COLO829 (cell line): ENCODE measurements around the gene VPS9D1.
"Not testable (repeated sequence)": the region's sequence is repeated elsewhere in the genome, so short reads cannot be mapped to it uniquely, and the experiment has no call there.

ENCODE experiments used
- DNase-seq: peaks from one replicate; pipeline ENCODE4 v3.0.0; 2012; ENCODE audit warnings: low spot score

VPS9D1 gene

DNA sequence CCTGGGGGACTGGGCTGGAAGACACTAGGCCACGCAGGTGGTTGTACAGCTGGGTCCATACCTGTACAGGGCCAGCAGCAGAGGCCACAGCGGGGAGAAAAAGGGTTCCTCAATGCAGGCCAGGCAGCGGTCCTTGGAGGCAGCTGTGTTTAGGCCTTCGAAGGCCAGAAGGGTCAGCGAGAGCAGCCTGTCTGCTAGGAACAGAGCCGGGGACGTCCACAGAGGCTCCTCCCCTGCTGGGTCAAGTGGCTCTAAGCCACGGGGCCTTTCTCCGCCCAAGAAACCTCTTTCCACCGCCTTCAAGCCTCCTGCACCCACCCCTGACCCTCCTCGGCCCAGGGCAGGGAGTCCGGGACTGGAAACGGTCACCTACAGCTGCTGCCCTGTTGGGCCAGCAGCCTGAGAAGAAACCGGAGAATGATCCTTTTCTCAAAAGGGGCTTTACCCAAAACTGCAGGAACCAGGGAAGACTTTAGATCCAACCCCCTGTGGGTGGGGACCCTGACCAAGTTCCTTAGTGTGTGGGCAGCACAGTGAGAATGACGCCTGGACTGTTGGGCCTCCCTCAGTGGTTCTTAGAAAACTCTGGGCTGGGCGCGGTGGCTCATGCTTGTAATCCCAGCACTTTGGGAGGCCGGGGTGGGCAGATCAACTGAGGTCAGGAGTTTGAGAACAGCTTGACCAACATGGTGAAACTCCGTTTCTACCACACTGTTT lies 10.8 kb downstream of the VPS9D1 start:
- DNase-seq, result no peak

DNA sequence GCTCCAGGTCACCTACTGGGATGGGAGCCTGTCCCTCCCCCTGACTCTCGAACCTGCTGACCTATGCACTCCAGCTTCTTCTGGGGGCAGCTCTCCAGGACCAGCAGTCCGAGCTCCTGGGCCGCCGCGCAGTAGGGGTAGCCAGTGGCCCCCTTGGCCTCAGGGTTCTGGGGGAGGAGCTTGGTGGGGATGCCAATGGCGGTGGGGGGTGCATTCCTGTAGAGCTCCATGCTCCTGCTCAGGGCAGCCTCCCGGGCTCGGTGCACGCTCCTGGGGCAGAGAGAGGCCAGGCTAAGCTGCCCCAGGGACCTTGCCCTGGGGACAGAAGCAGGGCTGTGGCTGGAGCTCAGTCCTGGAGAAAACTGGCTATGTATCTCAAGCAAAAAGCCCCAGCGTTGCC lies 11.5 kb downstream of the VPS9D1 start:
- no peak for DNase-seq

DNA sequence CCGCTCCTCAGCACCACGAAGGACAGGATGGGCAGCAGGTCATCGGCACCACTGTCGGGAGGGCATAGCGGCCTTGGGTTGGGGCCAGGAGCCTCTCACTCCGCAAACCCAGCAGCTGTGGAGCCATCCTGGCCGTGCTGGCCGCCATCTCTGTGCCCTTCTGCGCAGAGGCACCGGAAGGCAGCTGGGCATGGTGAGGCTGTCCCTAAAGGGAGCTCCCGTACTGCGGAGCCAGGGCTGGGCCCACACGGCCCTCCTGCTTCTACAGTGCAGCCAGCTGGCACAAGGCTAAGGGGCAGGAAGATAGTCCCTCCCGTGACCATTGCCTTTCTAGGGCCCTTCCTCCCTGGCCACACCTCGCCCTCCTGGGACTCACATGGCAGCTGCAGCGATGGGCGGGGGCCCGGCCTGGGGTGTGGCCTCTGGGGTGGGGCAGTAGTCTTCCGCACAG lies 12.2 kb downstream of the VPS9D1 start:
- no peak for DNase-seq

- DNase-seq, result no peak
These were observed 13.0 kb downstream of the VPS9D1 start for GRCh38 chr16:89707695-89708094.

- no peak for DNase-seq
These were observed 14.0 kb downstream of the VPS9D1 start for GRCh38 chr16:89706518-89707260.

DNA sequence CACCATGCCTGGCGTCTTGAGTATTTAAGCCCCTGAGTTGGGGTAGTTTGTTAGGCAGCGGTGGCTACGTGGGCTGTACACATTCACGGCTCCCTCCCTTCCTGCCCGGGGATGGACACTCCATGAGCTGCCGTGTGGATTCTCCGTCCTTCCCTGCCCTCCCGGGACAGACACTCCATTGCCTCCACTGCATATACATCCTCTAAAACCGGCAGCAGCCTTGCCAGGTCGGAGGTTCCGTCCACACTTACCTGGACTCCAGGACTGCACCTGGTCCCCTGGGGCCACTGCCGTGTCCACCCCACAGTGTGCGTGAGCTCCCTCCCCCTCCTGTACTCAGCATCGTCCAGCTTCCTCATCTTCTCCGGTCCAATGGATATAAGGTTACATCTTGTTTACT lies 15.7 kb downstream of the VPS9D1 start:
- DNase-seq, result no peak

GRCh38 chr16:89704281-89704680 lies 16.4 kb downstream of the VPS9D1 start:
- DNase-seq, result no peak

GRCh38 chr16:89701425-89702406 lies 19.0 kb downstream of the VPS9D1 start, which contains the start of gene SPATA2L:
Gene SPATA2L (minus strand): TSS chr16:89701705. CDS start chr16:89701232, 473 bp downstream.
- DNase-seq, result peak; percentile 90

- no peak for DNase-seq
These were observed 19.9 kb downstream of the VPS9D1 start for GRCh38 chr16:89700649-89701424.

- peak; percentile 85 for DNase-seq
These were observed 20.5 kb downstream of the VPS9D1 start for GRCh38 chr16:89700100-89700648.

DNA sequence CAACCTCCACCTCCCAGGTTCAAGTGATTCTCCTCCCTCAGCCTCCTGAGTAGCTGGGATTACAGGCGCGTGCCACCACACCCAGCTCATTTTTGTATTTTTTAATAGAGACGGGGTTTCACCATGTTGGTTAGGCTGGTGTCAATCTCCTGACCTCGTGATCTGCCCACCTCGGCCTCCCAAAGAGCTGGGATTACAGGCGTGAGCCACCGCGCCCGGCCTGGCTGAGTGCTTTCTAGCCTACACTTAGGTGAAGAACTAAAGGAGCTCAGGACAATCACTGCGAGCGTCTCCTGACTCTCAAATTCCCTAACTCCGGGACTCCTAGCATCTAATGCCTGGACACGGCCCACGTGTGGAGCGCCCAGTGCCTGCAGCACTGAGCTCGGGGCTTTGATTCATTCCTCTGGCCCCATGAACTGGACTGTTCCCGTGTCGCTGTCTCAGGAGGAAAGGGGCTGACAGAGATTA lies 21.0 kb downstream of the VPS9D1 start:
- not testable (repeated sequence) for DNase-seq

DNA sequence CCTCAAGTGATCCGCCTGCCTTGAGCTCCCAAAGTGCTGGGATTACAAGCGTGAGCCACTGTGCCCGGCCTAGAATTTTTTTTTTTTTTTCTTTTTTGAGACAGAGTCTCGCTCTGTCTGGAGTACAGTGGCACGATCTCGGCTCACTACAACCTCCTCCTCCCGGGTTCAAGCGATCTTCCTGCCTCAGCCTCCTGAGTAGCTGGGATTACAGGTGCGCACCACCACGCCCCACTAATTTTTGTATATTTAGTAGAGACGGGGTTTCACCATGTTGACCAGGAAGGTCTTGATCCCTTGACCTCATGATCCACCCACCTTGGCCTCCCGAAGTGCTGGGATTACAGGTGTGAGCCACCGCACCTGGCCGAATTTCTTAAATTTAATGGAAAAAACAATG lies 22.0 kb downstream of the VPS9D1 start:
- DNase-seq, result not testable (repeated sequence)

DNA sequence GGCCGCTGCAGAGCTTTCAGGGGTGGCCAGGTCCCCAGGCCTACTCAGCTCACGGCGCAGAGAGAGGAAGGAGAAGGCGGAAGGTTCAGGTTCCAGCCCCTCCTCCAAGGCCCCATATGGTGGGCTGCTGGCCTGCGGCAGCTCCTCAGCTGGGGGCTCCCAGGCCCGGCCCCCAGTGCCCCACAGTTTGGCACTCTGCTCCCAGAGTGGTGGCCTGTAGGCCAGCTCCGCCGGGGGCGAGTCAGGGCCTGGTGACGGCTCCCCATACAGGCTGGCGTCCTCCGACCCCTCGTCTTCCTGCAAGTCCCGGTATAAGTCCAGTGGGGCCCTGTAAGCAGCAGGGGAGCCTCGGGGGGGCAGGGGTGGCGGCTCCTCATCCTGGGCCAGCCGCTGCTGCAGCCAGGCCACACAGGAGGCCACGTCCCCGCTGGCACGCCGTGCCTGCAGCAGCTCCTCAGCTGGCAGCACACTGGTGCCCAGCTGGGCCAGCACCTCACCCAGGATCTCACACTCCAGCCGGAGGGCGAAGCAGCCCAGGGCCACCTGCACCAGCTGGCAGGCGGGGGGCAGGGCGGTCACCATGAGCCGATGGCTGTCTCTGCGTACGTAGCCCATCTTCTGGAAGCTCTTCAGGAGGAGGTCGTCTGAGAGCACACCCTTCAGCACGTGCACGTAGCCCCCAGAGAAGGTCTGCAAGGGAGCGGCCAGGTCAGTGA lies 22.9 kb downstream of the VPS9D1 start:
- DNase-seq, result no peak

- DNase-seq, result no peak
These were observed 23.5 kb downstream of the VPS9D1 start for GRCh38 chr16:89697161-89697615.

DNA sequence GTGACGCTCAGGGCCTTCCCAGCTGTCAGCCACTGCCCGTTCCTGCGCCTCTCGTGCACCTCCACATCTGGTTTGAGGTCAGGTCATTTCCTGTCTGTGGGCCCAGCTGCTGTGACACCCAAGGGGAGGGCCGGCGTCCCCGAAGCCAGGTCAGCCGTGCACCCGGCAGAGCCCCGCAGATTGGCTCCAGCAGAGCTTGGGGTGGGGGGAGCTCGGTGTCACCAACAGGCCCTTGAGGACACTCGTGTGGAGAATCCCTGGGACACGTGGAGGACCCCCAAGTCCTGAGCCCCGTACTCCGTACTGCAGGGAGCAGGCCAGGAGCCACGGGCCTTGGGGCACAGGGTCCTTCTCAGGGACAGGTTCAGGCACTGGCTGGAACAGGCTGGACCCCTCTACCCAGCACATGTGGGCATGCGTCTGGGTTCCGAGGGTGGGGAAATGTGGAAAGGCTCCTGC lies 24.0 kb downstream of the VPS9D1 start:
- no peak for DNase-seq

GRCh38 chr16:89695875-89696669 lies 24.6 kb downstream of the VPS9D1 start:
- DNase-seq, result no peak

DNA sequence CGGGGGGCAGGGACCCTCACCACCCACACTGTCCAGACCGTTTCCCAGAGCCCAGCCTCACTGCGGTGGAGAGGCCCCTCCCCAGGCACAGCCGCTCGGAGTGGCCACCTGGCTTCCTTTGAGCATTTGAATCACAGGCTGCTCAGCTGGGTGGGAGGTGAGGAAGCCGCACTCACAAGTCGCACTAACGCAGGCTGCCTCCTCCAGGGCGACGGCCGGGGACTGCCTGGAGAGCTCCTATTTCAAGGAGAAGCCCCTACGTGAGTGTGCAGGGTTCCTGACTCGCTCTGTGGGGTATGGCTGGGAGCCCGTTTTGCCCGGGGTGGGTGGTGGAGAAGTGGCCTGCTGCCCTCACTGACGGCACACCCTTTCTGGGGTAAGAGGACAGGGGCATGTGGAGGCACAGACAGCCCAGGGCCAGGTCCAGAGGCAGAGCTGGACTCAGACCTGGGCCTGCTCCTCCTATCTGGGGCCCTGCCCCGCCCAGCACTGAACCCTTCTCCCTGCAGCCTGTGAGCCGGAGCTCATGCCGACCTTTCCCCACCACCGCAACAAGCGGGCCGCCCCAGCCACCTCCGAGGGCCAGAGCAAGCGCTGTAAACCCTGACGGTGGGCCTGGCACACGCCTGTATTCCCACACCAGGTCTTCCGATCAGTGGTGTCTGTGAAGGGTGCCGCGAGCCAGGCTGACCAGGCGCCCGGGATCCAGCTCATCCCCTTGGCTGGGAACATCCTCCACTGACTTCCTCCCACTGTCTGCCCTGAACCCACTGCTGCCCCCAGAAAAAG lies 25.4 kb downstream of the VPS9D1 start:
- DNase-seq, result no peak

DNA sequence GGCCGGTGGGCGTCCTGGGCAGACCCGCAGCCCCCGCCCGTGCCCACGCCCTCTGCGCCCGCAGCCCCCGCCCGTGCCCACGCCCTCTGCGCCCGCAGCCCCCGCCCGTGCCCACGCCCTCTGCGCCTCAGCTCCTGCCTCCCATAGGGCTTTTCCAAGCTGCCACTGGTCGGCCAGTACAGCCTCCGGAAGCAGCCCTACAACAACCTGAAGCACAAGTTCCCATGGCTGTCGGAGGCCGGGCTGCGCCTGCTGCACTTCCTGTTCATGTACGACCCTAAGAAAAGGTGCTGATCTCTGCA lies 26.0 kb downstream of the VPS9D1 start:
- DNase-seq, result not testable (repeated sequence)
